Neuronal stem cell (in vitro differentiated cells): ENCODE measurements around the gene SLC41A3.

Source experiments
- DNase-seq: peaks from one replicate; pipeline ENCODE4 v3.0.0-alpha.2; 2013; ENCODE audit warnings: low spot score
- H2AFZ ChIP-seq: one replicate; pipeline ENCODE4 v1.6.1; 2013; ENCODE audit warnings: mild to moderate bottlenecking, low read length, inconsistent platforms
- H2AK5ac ChIP-seq: 2 replicates; pipeline ENCODE4 v1.6.1; 2013; ENCODE audit warnings: low read depth, mild to moderate bottlenecking, inconsistent platforms, low read length, moderate library complexity, mixed read lengths
- H2BK120ac ChIP-seq: 2 replicates; pipeline ENCODE4 v1.6.1; 2013; ENCODE audit warnings: low read depth, mild to moderate bottlenecking, inconsistent platforms, low read length, moderate library complexity, mixed read lengths
- H2BK12ac ChIP-seq: one replicate; pipeline ENCODE4 v1.6.1; 2013; ENCODE audit warnings: low read length, inconsistent platforms
- H2BK15ac ChIP-seq: 2 replicates; pipeline ENCODE4 v1.6.1; 2013; ENCODE audit warnings: mild to moderate bottlenecking, low read length, inconsistent platforms, mixed read lengths
- H2BK5ac ChIP-seq: one replicate; pipeline ENCODE4 v1.6.1; 2013; ENCODE audit warnings: inconsistent platforms, mild to moderate bottlenecking, low read length, moderate library complexity
- H3K14ac ChIP-seq: one replicate; pipeline ENCODE4 v1.6.1; 2013; ENCODE audit warnings: low read length, inconsistent platforms
- H3K18ac ChIP-seq: 2 replicates; pipeline ENCODE4 v1.6.1; 2013; ENCODE audit warnings: low read length, inconsistent platforms
- H3K23ac ChIP-seq: 2 replicates; pipeline ENCODE4 v1.6.1; 2013; ENCODE audit warnings: low read depth, mild to moderate bottlenecking, mixed read lengths, low read length, inconsistent platforms; ENCODE audit not compliant: poor library complexity
- H3K27ac ChIP-seq: replicated peaks from 3 replicates; pipeline ENCODE4 v1.5.1; 2013; ENCODE audit warnings: low read length, inconsistent platforms
- H3K27me3 ChIP-seq, 3 experiments: 2 replicates each; pipeline ENCODE4 v1.6.1; 2013; ENCODE audit warnings: low read length in 3 of 3, mild to moderate bottlenecking in 2 of 3, inconsistent platforms in 1 of 3, low read depth in 1 of 3, mixed read lengths in 1 of 3, moderate library complexity in 1 of 3; ENCODE audit not compliant: control insufficient read depth in 3 of 3, insufficient read depth in 3 of 3
- H3K36me3 ChIP-seq, 2 donors: replicated peaks in 1 of 2; 2 replicates each; pipeline ENCODE4 v1.6.1; 2013; ENCODE audit warnings: low read length in 2 of 2; ENCODE audit not compliant: control insufficient read depth in 2 of 2, insufficient read depth in 2 of 2
- H3K4ac ChIP-seq: 2 replicates; pipeline ENCODE4 v1.6.1; 2013; ENCODE audit warnings: inconsistent platforms, mild to moderate bottlenecking, low read length, moderate library complexity
- H3K4me1 ChIP-seq, 2 donors: 1 replicate in 1 of 2; 2 replicates in 1 of 2; pipeline ENCODE4 v1.6.1; 2013; ENCODE audit warnings: low read length in 2 of 2, low read depth in 1 of 2; ENCODE audit not compliant: control insufficient read depth in 2 of 2, insufficient read depth in 1 of 2
- H3K4me2 ChIP-seq: one replicate; pipeline ENCODE4 v1.6.1; 2013; ENCODE audit warnings: mild to moderate bottlenecking, low read length, inconsistent platforms; ENCODE audit not compliant: insufficient read depth, poor library complexity, severe bottlenecking
- H3K4me3 ChIP-seq, 2 donors: 2 replicates each; pipeline ENCODE4 v1.5.1; 2013; ENCODE audit warnings: low read length in 2 of 2, mild to moderate bottlenecking in 2 of 2, inconsistent platforms in 1 of 2, moderate library complexity in 1 of 2
- H3K79me1 ChIP-seq: one replicate; pipeline ENCODE4 v1.6.1; 2013; ENCODE audit warnings: low read depth, mild to moderate bottlenecking, inconsistent platforms, low read length, moderate library complexity
- H3K9ac ChIP-seq: one replicate; pipeline ENCODE4 v1.6.1; 2013; ENCODE audit warnings: mild to moderate bottlenecking, low read depth, low read length, inconsistent platforms; ENCODE audit not compliant: poor library complexity
- H3K9me3 ChIP-seq, 2 donors: replicated peaks in 1 of 2; 2 replicates each; pipeline versions ENCODE3 to v1.6.1; 2013; ENCODE audit warnings: low read length in 2 of 2, mild to moderate bottlenecking in 2 of 2, inconsistent platforms in 1 of 2, low read depth in 1 of 2, mixed read lengths in 1 of 2, moderate library complexity in 1 of 2; ENCODE audit not compliant: control insufficient read depth in 2 of 2, insufficient read depth in 1 of 2
- H4K8ac ChIP-seq: one replicate; pipeline ENCODE4 v1.6.1; 2013; ENCODE audit warnings: low read depth, mild to moderate bottlenecking, inconsistent platforms, low read length, moderate library complexity
- H4K91ac ChIP-seq: one replicate; pipeline ENCODE4 v1.6.1; 2013; ENCODE audit warnings: low read length, low read depth, mild to moderate bottlenecking, inconsistent platforms; ENCODE audit not compliant: poor library complexity
- WGBS, 2 donors: extraction: QIAGEN DNeasy Blood & Tissue Kit; methylation state at CpG; one replicate each; pipeline ENCODE4 v1.1.7; 2013; ENCODE audit warnings: missing lambda C conversion rate in 2 of 2, mixed read lengths in 1 of 2; ENCODE audit not compliant: insufficient read length in 2 of 2, insufficient replicate concordance in 1 of 2; ENCODE audit errors: extremely low coverage in 2 of 2; 5-methylcytosine and 5-hydroxymethylcytosine counted together

The SLC41A3 gene

DNA sequence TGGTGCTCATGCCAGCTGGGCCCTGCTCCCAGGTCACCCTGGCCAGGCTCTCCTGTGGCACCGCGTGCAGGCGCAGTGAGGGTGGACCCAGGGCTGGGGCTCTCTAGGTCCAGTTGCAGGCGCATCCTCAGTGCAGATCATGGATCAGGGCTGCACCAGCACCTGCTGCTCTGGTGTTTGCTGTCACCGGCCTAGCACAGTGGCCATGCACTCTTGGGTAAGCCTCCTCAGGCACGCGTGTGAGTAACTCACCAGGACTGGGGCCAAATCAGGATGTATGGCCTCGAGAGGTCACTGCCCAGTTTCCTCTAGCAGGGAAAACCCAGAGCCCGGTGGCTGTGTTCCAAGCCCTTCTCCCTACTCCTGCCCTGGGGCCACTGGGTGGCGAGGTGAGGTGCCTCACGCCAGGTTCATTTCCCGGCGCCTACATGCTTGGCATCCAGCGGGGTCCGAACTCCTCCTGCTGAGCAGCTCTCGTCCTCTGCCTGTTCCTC is 45.5 kb upstream of the SLC41A3 start:
- Histone ChIP-seq H4K8ac (no peak overlapping the region), H3K79me1 (no peaks in the 10 kb centered on the region), H3K27me3 (peaks cover 0 to 59% (median 0%) of the 10 kb centered on the region in 3 experiments), H2AK5ac (no peak overlapping the region), H3K9ac (no peak overlapping the region), H2AFZ (no peak overlapping the region), H3K4me2 (no peak overlapping the region), H3K4me1 (peaks cover 0 to 21% of the 10 kb centered on the region in 2 donors), H3K4ac (no peak overlapping the region), H2BK5ac (peak overlapping the region; percentile 83), H3K14ac (no peak overlapping the region), H3K18ac (peak overlapping the region; percentile 86), H3K36me3 (no peaks in the 10 kb centered on the region), H3K4me3 (no peak overlapping the region), H2BK120ac (no peak overlapping the region), H3K9me3 (no peaks in the 10 kb centered on the region), H3K23ac (no peak overlapping the region), H3K27ac (no peak overlapping the region), H4K91ac (no peak overlapping the region), H2BK12ac (no peak overlapping the region), H2BK15ac (peak overlapping the region; percentile 86)
- DNase-seq = no peak
- WGBS, 2 donors = no CpG with 5 or more reads among the region's 16 CpGs

DNA sequence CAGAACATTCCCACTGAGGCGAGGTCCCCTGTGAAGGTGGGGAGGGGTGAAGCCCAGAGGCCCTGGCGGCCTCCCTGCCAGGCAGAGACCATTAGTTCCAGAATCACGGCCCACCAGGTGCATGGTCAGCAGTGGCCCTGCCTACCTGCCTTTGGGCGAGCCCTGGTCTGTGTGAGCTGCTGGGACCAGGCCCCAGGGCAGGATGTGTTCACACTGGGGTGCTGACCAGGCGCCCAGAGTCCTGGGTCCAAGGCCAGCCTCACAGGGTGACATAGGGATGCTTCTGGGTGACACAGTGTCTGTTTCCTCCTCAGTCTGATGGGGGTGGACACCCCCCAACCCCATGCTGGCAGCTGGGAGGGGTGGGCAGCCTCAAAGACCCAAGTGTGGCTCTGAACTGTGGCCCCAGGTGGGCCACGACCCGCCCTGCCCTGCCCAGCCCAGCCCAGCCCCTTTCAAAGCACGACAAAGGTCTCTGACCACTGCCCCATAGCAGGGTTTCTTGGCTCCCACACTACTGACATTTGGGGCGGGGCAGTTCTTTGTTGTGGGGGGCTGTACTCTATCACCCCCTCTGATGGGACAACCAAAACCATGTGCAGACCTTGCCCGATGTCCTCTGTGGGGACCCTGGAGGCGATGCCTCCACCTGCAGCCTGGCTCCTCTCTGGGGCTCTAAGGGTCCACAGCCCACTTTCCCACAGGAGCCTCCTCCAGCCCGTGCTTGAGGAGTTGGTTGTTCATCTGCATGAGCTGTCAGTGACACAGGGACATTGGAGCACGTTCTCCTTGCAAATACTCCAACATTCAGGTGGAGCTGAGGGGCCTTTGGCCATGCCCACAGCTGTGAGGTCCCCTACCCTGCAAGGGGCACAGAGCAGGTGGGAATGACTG is 44.8 kb upstream of the SLC41A3 start:
- Histone ChIP-seq H3K79me1 (no peaks in the 10 kb centered on the region), H3K18ac (peak overlapping the region; percentile 86), H3K23ac (no peak overlapping the region), H3K27ac (no peak overlapping the region), H3K36me3 (no peaks in the 10 kb centered on the region), H3K4me1 (peaks cover 0 to 24% of the 10 kb centered on the region in 2 donors), H2AK5ac (peak overlapping the region; percentile 90), H3K4ac (peak overlapping the region; percentile 27), H3K9ac (no peak overlapping the region), H4K91ac (no peak overlapping the region), H2BK5ac (peak overlapping the region; percentile 83), H3K4me3 (no peak overlapping the region), H2BK120ac (no peak overlapping the region), H3K4me2 (no peak overlapping the region), H3K27me3 (peaks cover 0 to 64% (median 0%) of the 10 kb centered on the region in 3 experiments), H3K9me3 (no peaks in the 10 kb centered on the region), H2AFZ (no peak overlapping the region), H3K14ac (no peak overlapping the region), H4K8ac (no peak overlapping the region), H2BK15ac (peak overlapping the region; percentile 92), H2BK12ac (no peak overlapping the region)
- no peak for DNase-seq
- WGBS, 2 donors = no CpG with 5 or more reads among the region's 13 CpGs

DNA sequence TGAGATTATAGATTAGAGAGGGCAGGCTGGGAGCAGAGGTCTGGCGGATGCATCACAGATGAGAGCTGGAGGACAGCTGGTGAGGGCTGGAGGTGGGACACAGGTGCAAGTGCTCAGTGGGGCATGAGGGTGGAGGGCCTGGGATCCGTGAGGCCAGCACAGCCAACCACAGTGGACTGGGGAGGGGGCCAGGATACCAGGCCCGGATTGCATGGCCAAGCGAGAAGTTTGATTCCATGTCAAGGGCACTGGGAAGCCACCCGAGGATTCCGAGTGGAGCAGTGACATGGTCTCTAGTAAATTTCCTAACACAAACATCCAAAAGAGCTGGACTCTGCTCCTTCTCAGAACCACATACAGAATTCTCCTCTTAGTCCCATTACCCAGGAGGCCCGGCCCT is 44.0 kb upstream of the SLC41A3 start:
- no peak for DNase-seq
- H3K27me3 ChIP-seq = peaks cover 0 to 58% (median 0%) of the 10 kb centered on the region in 3 experiments
- H3K9ac ChIP-seq = no peak overlapping the region
- peak overlapping the region; percentile 6 for H2BK120ac ChIP-seq
- H3K36me3 ChIP-seq = no peaks in the 10 kb centered on the region
- no peak overlapping the region for H3K4me2 ChIP-seq
- peak overlapping the region; percentile 94 for H3K18ac ChIP-seq
- no peak overlapping the region for H3K14ac ChIP-seq
- peak overlapping the region; percentile 82 for H2AK5ac ChIP-seq
- H3K27ac ChIP-seq = no peak overlapping the region
- no peak overlapping the region for H4K8ac ChIP-seq
- H3K4me3 ChIP-seq = no peak overlapping the region
- H3K9me3 ChIP-seq = no peaks in the 10 kb centered on the region
- H3K23ac ChIP-seq = peak overlapping the region; percentile 8
- H2BK5ac ChIP-seq = no peak overlapping the region
- no peaks in the 10 kb centered on the region for H3K79me1 ChIP-seq
- peak overlapping the region; percentile 92 for H2BK15ac ChIP-seq
- no peak overlapping the region for H4K91ac ChIP-seq
- WGBS, 2 donors = no CpG with 5 or more reads among the region's 7 CpGs
- no peak overlapping the region for H3K4ac ChIP-seq
- peaks cover 0 to 24% of the 10 kb centered on the region in 2 donors for H3K4me1 ChIP-seq
- peak overlapping the region; percentile 100 for H2BK12ac ChIP-seq
- H2AFZ ChIP-seq = no peak overlapping the region

DNA sequence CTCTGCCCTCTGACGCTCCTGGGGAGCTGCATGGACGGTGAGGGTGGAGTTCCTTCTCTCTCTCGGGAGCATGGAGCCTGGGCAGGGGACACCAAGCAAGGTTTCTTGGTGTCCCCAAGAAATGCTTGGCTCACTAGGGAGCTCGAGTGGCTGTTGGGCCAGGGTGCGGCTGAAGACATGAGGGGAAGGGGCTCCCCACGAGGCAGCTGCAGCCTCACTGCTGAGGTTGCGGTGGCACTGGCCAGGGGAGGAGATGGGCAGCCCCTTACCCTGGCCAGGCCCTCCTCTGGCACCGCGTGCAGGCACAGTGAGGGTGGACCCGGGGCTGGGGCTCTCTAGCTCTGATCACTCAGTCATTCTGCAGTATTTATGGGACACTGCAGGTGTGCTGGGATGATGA is 43.5 kb upstream of the SLC41A3 start:
- peak overlapping the region; percentile 100 for H2BK12ac ChIP-seq
- peak overlapping the region; percentile 92 for H2BK15ac ChIP-seq
- peak overlapping the region; percentile 82 for H2AK5ac ChIP-seq
- H3K9ac ChIP-seq = peak overlapping the region; percentile 12
- H2BK120ac ChIP-seq = peak overlapping the region; percentile 6
- H4K8ac ChIP-seq = no peak overlapping the region
- no peak for DNase-seq
- H3K23ac ChIP-seq = peak overlapping the region; percentile 8
- H4K91ac ChIP-seq = peak overlapping the region; percentile 93
- H3K4me1 ChIP-seq = peaks cover 0 to 21% of the 10 kb centered on the region in 2 donors
- peak overlapping the region; percentile 42 for H2BK5ac ChIP-seq
- WGBS, 2 donors = no CpG with 5 or more reads among the region's 10 CpGs
- peak overlapping the region; percentile 94 for H3K18ac ChIP-seq
- peak overlapping the region; percentile 90 for H3K14ac ChIP-seq
- H3K9me3 ChIP-seq = no peaks in the 10 kb centered on the region
- no peak overlapping the region for H2AFZ ChIP-seq
- H3K4me2 ChIP-seq = no peak overlapping the region
- H3K79me1 ChIP-seq = no peaks in the 10 kb centered on the region
- peaks cover 0 to 58% (median 0%) of the 10 kb centered on the region in 3 experiments for H3K27me3 ChIP-seq
- no peaks in the 10 kb centered on the region for H3K36me3 ChIP-seq
- H3K4me3 ChIP-seq = no peak overlapping the region
- H3K4ac ChIP-seq = peak overlapping the region; percentile 80
- H3K27ac ChIP-seq = no peak overlapping the region
